H1 (cell line): ENCODE measurements around the gene CAMK2D. TPM values are rescaled to one million over a fixed set of nuclear protein-coding genes. Genes with fewer than 3 reads are reported as not detected.

Experiments used
- TBP ChIP-seq: IDR thresholded peaks from 2 replicates; pipeline ENCODE4 v1.6.1; 2011; ENCODE audit warnings: low read depth, low read length, improper control_type of control experiment
- YY1 ChIP-seq: IDR thresholded peaks from 2 replicates; pipeline ENCODE4 v1.6.1; 2011; ENCODE audit warnings: low read depth, mild to moderate bottlenecking, low read length
- polyA plus RNA-seq, 7 experiments: library from polyadenylated mRNA; depleted of rRNA in 3 of 7; stranded (reverse) in 5 of 7; unstranded in 2 of 7; fragments of >200 nt in 5 of 7; fragments of 200-250 nt in 2 of 7; gene quantifications; 1 replicate in 5 of 7; 2 replicates in 1 of 7; 4 replicates in 1 of 7; pipeline versions ENCODE4 v1.2.1 to v1.2.3, GENCODE V29; 2011 to 2013; ENCODE audit warnings: missing spikeins in 2 of 7, mixed read lengths in 2 of 7
- total RNA-seq: library from RNA; stranded (reverse); fragmentation: NEBNext Ultra II Directional; extraction: Animal tissue kit (Norgen Biotek cat#: 25700); gene quantifications from 2 replicates; pipeline ENCODE4 v1.2.1, GENCODE V29; 2021

CAMK2D gene
- total and polyA plus RNA-seq, 2 of the 8 experiments (the other 6 are each of a cell fraction or from before 2014, with no cell fraction given) = 3.2 to 7.0 TPM

DNA sequence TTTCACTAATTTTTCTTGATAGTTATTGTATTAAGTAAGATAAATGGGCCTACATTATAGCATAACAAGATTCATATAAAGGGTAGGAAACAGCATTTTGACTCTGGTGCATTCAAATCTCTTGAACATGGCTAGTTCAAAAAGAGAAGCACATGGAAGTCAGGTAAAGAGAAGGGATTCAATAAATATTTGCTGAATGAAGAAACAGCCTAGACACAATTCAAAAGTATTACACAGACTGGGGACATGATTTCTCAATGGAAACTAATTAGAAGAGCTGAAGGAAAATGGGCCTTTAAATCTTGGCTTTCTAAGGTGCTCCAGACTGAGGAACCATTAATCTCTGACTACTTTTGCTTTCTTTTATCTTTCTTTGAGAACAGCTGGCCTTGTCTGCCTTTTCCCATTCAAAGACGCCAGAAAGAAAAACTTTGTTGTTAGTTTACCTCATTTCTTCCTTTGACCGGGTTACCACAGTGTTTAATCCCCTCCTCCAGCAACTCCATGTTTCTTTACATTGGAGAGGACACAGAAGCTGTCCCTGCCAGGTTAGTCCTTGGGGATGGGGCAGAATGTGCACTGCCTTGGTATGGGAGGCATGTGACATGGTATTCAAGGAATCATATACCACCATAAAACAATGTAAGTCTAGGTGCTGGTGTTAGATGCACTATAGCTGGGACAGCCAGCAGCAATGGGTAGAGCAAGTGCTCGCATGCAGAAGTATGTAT, 264.2 kb downstream of the CAMK2D start (continued):
- no peak for TF ChIP-seq YY1
- no peak for TF ChIP-seq TBP
